LNCAP (cell line): ENCODE data around the gene RGP1.

Source experiments
- TF ChIP-seq, protein P1 (sequence below): fragments of 450-650 bp; IDR thresholded peaks from 2 replicates; pipeline ENCODE4 v1.5.1; 2017; ENCODE audit warnings: mild to moderate bottlenecking

The RGP1 gene

DNA sequence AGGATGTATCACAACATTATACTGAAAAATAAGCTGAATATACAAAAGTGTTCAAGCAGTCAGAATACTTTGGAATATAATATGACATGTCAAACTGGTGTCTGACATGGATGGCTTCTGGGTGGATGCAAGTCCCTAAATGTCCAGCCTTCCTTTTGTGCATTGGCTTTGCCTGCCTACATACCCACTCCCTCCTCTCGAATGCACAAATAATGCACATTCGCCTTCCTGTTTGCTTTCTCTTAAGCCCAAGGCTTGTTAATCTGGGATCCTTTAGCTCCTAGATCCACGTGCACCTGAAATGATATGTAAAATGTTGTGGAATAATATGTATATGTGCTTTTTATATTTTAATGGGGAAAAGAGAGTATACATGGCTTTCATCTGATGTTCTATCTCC lies 29.4 kb downstream of the RGP1 start:
- TF ChIP-seq, protein P1, sequence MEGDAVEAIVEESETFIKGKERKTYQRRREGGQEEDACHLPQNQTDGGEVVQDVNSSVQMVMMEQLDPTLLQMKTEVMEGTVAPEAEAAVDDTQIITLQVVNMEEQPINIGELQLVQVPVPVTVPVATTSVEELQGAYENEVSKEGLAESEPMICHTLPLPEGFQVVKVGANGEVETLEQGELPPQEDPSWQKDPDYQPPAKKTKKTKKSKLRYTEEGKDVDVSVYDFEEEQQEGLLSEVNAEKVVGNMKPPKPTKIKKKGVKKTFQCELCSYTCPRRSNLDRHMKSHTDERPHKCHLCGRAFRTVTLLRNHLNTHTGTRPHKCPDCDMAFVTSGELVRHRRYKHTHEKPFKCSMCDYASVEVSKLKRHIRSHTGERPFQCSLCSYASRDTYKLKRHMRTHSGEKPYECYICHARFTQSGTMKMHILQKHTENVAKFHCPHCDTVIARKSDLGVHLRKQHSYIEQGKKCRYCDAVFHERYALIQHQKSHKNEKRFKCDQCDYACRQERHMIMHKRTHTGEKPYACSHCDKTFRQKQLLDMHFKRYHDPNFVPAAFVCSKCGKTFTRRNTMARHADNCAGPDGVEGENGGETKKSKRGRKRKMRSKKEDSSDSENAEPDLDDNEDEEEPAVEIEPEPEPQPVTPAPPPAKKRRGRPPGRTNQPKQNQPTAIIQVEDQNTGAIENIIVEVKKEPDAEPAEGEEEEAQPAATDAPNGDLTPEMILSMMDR: no peak

GRCh38 chr9:35781066-35781465 lies 32.0 kb downstream of the RGP1 start:
- TF ChIP-seq, protein P1: no peak

- TF ChIP-seq, protein P1: no peak
These were observed 34.3 kb downstream of the RGP1 start for GRCh38 chr9:35783418-35783817.

- TF ChIP-seq, protein P1: no peak
These were observed 40.5 kb downstream of the RGP1 start for GRCh38 chr9:35789541-35789940.

GRCh38 chr9:35790025-35790384 lies 40.9 kb downstream of the RGP1 start:
- TF ChIP-seq, protein P1: no peak

GRCh38 chr9:35790385-35791296 lies 41.6 kb downstream of the RGP1 start:
- TF ChIP-seq, protein P1: peak; percentile 80

DNA sequence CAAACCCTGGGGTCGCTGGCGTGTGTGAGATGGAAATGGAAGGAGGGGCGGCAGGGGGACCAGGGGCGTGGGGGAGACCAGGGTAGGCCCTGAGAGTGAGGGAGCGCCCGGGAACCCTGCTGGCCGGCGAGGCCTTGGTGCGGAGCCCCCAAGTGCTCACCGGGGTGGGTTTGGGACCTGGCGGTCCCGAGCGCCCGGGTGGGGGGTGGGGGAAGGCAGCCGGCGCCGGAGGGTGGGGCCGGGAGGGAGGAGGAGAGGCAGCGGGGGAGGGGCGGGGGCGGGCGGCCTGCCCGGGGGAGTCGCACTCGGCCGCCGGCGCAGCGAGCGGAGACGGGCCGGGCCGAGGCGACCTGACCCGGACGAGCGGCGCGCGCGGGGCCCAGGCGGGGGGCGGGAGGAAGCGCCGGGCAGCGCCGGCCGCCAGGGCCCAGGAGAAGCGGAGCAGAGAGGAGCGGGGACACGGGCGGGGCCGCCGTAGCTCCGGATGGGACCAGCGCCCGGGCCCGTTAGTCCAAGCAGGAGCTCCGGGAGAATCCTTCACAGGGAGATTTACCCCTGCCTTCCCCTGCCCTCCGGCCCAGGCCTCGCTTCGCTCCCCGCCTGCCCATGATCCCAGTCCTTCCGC lies 42.3 kb downstream of the RGP1 start, which contains the start of gene NPR2:
Gene NPR2 (plus strand): TSS at position 295 of the 625 bp plus-strand sequence. CDS start 818 bp downstream, outside the sequence.
- TF ChIP-seq, protein P1: no peak
